Measurements from ENCODE around the gene MUC21.
"Not testable (repeated sequence)": the region's sequence is repeated elsewhere in the genome, so short reads cannot be mapped to it uniquely, and the experiment has no call there.

MUC21 gene

DNA sequence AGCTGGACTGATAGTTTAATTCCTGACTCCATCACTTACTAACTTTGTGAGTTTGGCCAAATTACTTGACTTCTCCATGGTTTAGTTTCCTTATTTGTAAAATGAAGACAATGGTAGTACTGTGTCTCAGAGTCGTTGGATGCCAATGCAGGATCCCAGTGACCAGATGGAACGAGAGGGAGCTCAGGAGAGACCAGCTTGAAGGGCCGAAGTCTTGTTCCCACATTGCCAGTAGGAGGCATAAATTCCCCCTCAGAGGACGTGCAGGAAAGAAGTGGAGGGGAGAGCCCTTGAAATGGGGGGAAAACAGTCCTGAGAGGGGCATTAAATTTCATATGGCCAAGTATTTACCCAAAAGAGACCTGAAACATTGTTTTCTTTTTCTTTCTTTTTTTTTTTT is 24.6 kb downstream of the MUC21 start:
- no peak for DNase-seq (ENCODE audit: low spot score)

- no peak for DNase-seq (ENCODE audit: low spot score)
These were observed 26.2 kb downstream of the MUC21 start for GRCh38 chr6:31009731-31010130.

- no peak for DNase-seq (ENCODE audit: low spot score)
These were observed 27.0 kb downstream of the MUC21 start, which contains the start of gene MUC22 for GRCh38 chr6:31010393-31011060. MUC22 (plus strand) TSS chr6:31010474; CDS start chr6:31010707, 233 bp downstream.

GRCh38 chr6:31011153-31011552 is 27.6 kb downstream of the MUC21 start:
- no peak for DNase-seq (ENCODE audit: low spot score)

DNA sequence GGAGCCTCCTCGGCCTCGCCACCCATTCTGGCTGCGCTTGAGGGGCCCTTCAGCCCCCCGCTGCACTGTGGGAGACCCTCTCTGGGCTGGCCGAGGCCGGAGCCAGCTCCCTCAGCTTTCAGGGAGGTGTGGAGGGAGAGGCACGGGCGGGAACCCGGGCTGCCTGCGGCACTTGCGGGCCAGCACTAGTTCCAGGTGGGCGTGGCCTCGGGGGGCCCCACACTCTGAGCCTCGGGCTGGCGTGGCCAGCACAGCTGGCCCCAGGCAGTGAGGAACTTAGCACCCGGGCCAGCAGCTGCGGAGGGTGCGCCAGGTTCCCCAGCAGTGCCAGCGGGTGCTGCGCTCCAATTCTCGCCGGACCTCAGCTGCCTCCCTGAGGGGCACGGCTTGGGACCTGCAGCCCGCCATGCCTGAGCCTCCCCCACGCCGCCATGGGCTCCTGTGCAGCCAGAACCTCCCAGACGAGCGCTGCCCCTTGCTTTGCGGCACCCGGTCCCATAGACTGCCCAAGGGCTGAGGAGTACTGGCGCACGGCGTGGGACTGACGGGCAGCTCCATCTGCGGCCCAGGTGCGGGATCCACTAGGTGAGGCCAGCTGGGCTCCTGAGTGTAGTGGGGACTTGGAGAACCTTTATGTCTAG is 33.3 kb downstream of the MUC21 start:
- no peak for DNase-seq (ENCODE audit: low spot score)

GRCh38 chr6:31017436-31017835 is 33.9 kb downstream of the MUC21 start:
- not testable (repeated sequence) for DNase-seq (ENCODE audit: low spot score)

- DNase-seq (ENCODE audit: low spot score) = no peak
These were observed 36.5 kb downstream of the MUC21 start for GRCh38 chr6:31020057-31020456.

- not testable (repeated sequence) for DNase-seq (ENCODE audit: low spot score)
These were observed 37.2 kb downstream of the MUC21 start for GRCh38 chr6:31020631-31021255.

- DNase-seq (ENCODE audit: low spot score) = not testable (repeated sequence)
These were observed 38.4 kb downstream of the MUC21 start for GRCh38 chr6:31021705-31022531.

GRCh38 chr6:31025595-31025994 is 42.1 kb downstream of the MUC21 start:
- no peak for DNase-seq (ENCODE audit: low spot score)

DNA sequence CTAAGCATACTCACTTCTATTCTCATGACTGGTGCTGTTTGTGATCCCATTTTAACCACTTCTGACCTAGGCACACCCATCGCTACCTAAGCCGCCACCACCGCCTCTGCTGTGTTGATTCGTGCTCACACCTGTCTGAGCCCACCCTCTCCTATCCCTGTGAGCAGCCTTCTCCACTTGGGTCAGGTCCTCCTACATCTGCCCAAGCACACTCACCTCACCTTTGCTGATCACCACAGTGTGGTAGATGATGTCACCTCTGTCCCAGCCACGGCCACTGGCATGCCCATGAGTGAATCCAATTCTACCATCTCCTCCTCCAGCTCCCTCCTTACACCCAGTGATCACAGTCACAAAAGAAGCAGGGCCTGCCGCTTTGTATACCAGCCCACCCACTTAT is 47.6 kb downstream of the MUC21 start:
- no peak for DNase-seq (ENCODE audit: low spot score)

- DNase-seq (ENCODE audit: low spot score) = no peak
These were observed 49.6 kb downstream of the MUC21 start for GRCh38 chr6:31033075-31033474.

DNA sequence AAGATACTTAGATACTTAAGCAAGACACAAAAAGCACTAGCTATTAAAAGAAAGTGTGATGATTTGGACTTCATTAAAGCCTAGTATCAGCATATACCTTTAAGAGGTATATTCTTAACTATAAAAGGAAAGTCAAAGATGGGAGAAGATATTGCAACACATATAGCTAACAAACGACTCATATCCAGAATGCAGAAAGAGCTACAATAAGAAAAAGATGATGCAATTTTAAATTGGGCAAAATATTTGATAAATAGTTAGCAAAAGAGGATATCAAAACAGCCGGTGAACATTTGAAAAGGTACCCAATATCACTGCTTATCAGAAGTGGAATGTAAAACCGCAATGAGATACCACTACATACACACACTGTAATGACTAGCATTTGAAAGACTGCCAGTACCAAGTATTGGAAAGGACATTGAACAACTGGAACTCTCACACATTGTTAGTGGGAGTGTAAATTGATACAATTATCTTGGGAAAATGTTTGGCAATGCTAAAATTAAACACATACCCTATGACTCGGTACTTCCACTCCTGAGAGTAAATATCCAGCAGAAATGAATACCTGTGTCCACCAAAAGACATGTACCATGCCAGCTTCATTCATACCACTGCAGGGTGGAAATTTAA is 52.5 kb downstream of the MUC21 start:
- DNase-seq (ENCODE audit: low spot score) = no peak

- DNase-seq (ENCODE audit: low spot score) = no peak
These were observed 53.7 kb downstream of the MUC21 start for GRCh38 chr6:31037169-31037568.

GRCh38 chr6:31037682-31038081 is 54.2 kb downstream of the MUC21 start:
- DNase-seq (ENCODE audit: low spot score) = no peak

GRCh38 chr6:31038559-31038958 is 55.0 kb downstream of the MUC21 start:
- no peak for DNase-seq (ENCODE audit: low spot score)
